HCT116 (cell line): ENCODE results near the gene TLR1.

Experiments
- EZH2 ChIP-seq: fragments of 200-600 bp; sonication (generic); IDR thresholded peaks from 2 replicates; pipeline ENCODE4 v1.6.1; 2017; ENCODE audit warnings: antibody characterized with exemption, mixed run types
- JUND ChIP-seq: IDR thresholded peaks from 2 replicates; pipeline ENCODE4 v1.6.1; 2012
- POLR2A ChIP-seq: IDR thresholded peaks from 2 replicates; pipeline ENCODE4 v1.7.0; 2011; ENCODE audit warnings: borderline replicate concordance; ENCODE audit not compliant: insufficient read depth, insufficient read length; ENCODE audit errors: extremely low read depth
- RAD21 ChIP-seq: IDR thresholded peaks from 2 replicates; pipeline ENCODE4 v1.6.1; 2012; ENCODE audit warnings: low read depth, mild to moderate bottlenecking
- SIN3A ChIP-seq: IDR thresholded peaks from 2 replicates; pipeline ENCODE4 v1.6.1; 2012; ENCODE audit warnings: low read depth
- TCF7L2 ChIP-seq: IDR thresholded peaks from 2 replicates; pipeline ENCODE4 v1.7.0; 2011; ENCODE audit warnings: borderline replicate concordance, inconsistent platforms; ENCODE audit not compliant: insufficient read depth, insufficient read length; ENCODE audit errors: extremely low read depth
- ZFX ChIP-seq: fragments of 450-650 bp; IDR thresholded peaks from 2 replicates; pipeline ENCODE4 v1.6.1; 2017
- TF ChIP-seq, protein P1 (sequence below), 3 experiments: fragments of 200-600 bp in 1 of 3; sonication (generic) in 1 of 3; IDR thresholded peaks in 2 of 3; conservative IDR thresholded peaks in 1 of 3; 2 replicates each; pipeline ENCODE4 v1.5.1; 2012 to 2017; ENCODE audit warnings: low read depth in 2 of 3, low read length in 2 of 3, antibody characterized with exemption in 1 of 3, borderline replicate concordance in 1 of 3, control low read depth in 1 of 3, mild to moderate bottlenecking in 1 of 3, mixed read lengths in 1 of 3, mixed run types in 1 of 3, moderate library complexity in 1 of 3; ENCODE audit not compliant: insufficient read depth in 1 of 3
- TF ChIP-seq, protein P2 (sequence below): IDR thresholded peaks from 2 replicates; pipeline ENCODE4 v1.6.1; 2012

DNA sequence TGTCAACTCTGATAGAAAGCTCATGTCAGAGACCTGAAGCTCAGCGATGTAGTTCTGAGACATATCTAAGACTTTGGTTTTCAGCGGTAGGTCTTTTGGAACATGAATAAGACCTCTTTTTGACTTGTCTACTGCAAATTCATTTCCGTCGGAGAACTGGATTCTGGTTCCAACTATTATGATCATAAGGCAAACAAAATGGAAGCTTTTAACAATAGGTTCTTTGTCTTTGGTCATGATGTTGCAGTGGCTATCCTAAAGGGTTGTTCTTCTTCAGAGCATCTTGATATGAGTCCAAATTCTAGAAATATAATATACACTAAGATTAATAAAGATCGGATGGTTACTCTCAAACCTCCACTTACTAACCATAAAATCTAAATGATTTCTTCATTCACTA lies 24.6 kb upstream of the TLR1 start:
- no peak for TF ChIP-seq EZH2
- TF ChIP-seq TCF7L2, result no peak
- no peak for TF ChIP-seq ZFX
- TF ChIP-seq JUND, result no peak
- TF ChIP-seq, protein P1, sequence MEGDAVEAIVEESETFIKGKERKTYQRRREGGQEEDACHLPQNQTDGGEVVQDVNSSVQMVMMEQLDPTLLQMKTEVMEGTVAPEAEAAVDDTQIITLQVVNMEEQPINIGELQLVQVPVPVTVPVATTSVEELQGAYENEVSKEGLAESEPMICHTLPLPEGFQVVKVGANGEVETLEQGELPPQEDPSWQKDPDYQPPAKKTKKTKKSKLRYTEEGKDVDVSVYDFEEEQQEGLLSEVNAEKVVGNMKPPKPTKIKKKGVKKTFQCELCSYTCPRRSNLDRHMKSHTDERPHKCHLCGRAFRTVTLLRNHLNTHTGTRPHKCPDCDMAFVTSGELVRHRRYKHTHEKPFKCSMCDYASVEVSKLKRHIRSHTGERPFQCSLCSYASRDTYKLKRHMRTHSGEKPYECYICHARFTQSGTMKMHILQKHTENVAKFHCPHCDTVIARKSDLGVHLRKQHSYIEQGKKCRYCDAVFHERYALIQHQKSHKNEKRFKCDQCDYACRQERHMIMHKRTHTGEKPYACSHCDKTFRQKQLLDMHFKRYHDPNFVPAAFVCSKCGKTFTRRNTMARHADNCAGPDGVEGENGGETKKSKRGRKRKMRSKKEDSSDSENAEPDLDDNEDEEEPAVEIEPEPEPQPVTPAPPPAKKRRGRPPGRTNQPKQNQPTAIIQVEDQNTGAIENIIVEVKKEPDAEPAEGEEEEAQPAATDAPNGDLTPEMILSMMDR (IDR thresholded peaks at IDR 0.05 in 2 of 3, conservative IDR thresholded peaks at IDR 0.05 in 1 of 3; ENCODE audit: borderline replicate concordance in 1 of 3, insufficient read depth in 1 of 3, low read depth in 2 of 3, low read length in 2 of 3), result no peak
- no peak for TF ChIP-seq SIN3A
- TF ChIP-seq RAD21, result no peak
- TF ChIP-seq, protein P2, sequence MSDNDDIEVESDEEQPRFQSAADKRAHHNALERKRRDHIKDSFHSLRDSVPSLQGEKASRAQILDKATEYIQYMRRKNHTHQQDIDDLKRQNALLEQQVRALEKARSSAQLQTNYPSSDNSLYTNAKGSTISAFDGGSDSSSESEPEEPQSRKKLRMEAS, result no peak
- TF ChIP-seq POLR2A, result no peak
